Measurements from ENCODE around the gene C22orf39.

- TF ChIP-seq, protein P1, sequence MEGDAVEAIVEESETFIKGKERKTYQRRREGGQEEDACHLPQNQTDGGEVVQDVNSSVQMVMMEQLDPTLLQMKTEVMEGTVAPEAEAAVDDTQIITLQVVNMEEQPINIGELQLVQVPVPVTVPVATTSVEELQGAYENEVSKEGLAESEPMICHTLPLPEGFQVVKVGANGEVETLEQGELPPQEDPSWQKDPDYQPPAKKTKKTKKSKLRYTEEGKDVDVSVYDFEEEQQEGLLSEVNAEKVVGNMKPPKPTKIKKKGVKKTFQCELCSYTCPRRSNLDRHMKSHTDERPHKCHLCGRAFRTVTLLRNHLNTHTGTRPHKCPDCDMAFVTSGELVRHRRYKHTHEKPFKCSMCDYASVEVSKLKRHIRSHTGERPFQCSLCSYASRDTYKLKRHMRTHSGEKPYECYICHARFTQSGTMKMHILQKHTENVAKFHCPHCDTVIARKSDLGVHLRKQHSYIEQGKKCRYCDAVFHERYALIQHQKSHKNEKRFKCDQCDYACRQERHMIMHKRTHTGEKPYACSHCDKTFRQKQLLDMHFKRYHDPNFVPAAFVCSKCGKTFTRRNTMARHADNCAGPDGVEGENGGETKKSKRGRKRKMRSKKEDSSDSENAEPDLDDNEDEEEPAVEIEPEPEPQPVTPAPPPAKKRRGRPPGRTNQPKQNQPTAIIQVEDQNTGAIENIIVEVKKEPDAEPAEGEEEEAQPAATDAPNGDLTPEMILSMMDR (IDR thresholded peaks at IDR 0.05), result no peak
- TF ChIP-seq POLR2A (IDR thresholded peaks at IDR 0.05), result no peak
Observed at GRCh38 chr22:19400881-19401280, 46.6 kb downstream of the C22orf39 start.
